NCI-H748 treated with DMSO at 0.1 percent for 48 hours (cell line): ENCODE results near the gene TMEM52.
A peak's percentile ranks its signal among the peaks of the same experiment; 100 is the strongest.
"Not testable (repeated sequence)": the region's sequence is repeated elsewhere in the genome, so short reads cannot be mapped to it uniquely, and the experiment has no call there.

Experiments used
- DNase-seq: peaks from one replicate; lab custom pipeline; 2025; lab: John Stamatoyannopoulos, UW

TMEM52 gene

GRCh38 chr1:1946540-1946939, 27.5 kb upstream of the TMEM52 start:
- DNase-seq, result no peak

- no peak for DNase-seq
Observed at GRCh38 chr1:1945782-1946393, 26.8 kb upstream of the TMEM52 start.

- peak; percentile 34 for DNase-seq
Observed at GRCh38 chr1:1943834-1944570, 24.9 kb upstream of the TMEM52 start.

- no peak for DNase-seq
Observed at GRCh38 chr1:1942753-1943656, 23.9 kb upstream of the TMEM52 start.

GRCh38 chr1:1941868-1942752, 23.0 kb upstream of the TMEM52 start:
- no peak for DNase-seq

- DNase-seq, result no peak
Observed at GRCh38 chr1:1941211-1941841, 22.2 kb upstream of the TMEM52 start.

- no peak for DNase-seq
Observed at GRCh38 chr1:1940123-1940425, 21.0 kb upstream of the TMEM52 start.

GRCh38 chr1:1939296-1940122, 20.4 kb upstream of the TMEM52 start:
- DNase-seq, result no peak

- DNase-seq, result no peak
Observed at GRCh38 chr1:1938613-1939295, 19.7 kb upstream of the TMEM52 start.

GRCh38 chr1:1938276-1938573, 19.1 kb upstream of the TMEM52 start:
- no peak for DNase-seq

GRCh38 chr1:1937549-1938275, 18.6 kb upstream of the TMEM52 start:
- DNase-seq, result no peak

GRCh38 chr1:1937061-1937460, 18.0 kb upstream of the TMEM52 start:
- no peak for DNase-seq

- DNase-seq, result not testable (repeated sequence)
Observed at GRCh38 chr1:1934848-1935247, 15.8 kb upstream of the TMEM52 start.

- DNase-seq, result no peak
Observed at GRCh38 chr1:1929639-1930545, 10.8 kb upstream of the TMEM52 start.

- DNase-seq, result no peak
Observed at GRCh38 chr1:1929102-1929638, 10.1 kb upstream of the TMEM52 start.

- no peak for DNase-seq
Observed at GRCh38 chr1:1928231-1929101, 9.4 kb upstream of the TMEM52 start.

- no peak for DNase-seq
Observed at GRCh38 chr1:1927751-1928150, 8.7 kb upstream of the TMEM52 start.
